ENCODE measurements around the gene ADK.
"Not testable (repeated sequence)": the region's sequence is repeated elsewhere in the genome, so short reads cannot be mapped to it uniquely, and the experiment has no call there.

Gene ADK

GRCh38 chr10:74145133-74145532 lies 5.9 kb upstream of the ADK start:
- DNase-seq (ENCODE audit: low read depth), result peak; percentile 91

- not testable (repeated sequence) for DNase-seq (ENCODE audit: low read depth)
Observed at GRCh38 chr10:74146980-74147379, 4.0 kb upstream of the ADK start.

GRCh38 chr10:74150204-74150989 lies 624 bp upstream of the ADK start, which contains the start of gene AP3M1:
TSS of gene AP3M1 (minus strand) at chr10:74150828. CDS start at chr10:74138379, 12,449 bp downstream.
- DNase-seq (ENCODE audit: low read depth), result no peak

- no peak for DNase-seq (ENCODE audit: low read depth)
Observed at GRCh38 chr10:74151879-74152722, 1.1 kb downstream of the ADK start.

GRCh38 chr10:74153123-74153522 lies 2.1 kb downstream of the ADK start:
- peak; percentile 82 for DNase-seq (ENCODE audit: low read depth)

- DNase-seq (ENCODE audit: low read depth), result no peak
Observed at GRCh38 chr10:74153676-74154075, 2.7 kb downstream of the ADK start.

GRCh38 chr10:74156919-74157289 lies 5.9 kb downstream of the ADK start:
- peak; percentile 76 for DNase-seq (ENCODE audit: low read depth)

- no peak for DNase-seq (ENCODE audit: low read depth)
Observed at GRCh38 chr10:74160013-74160412, 9.0 kb downstream of the ADK start.

GRCh38 chr10:74163319-74164068 lies 12.5 kb downstream of the ADK start:
- DNase-seq (ENCODE audit: low read depth), result no peak

GRCh38 chr10:74164716-74165529 lies 13.9 kb downstream of the ADK start:
- peak; percentile 65 for DNase-seq (ENCODE audit: low read depth)

GRCh38 chr10:74165530-74165901 lies 14.5 kb downstream of the ADK start:
- DNase-seq (ENCODE audit: low read depth), result peak; percentile 67

GRCh38 chr10:74167443-74167842 lies 16.4 kb downstream of the ADK start:
- no peak for DNase-seq (ENCODE audit: low read depth)

- DNase-seq (ENCODE audit: low read depth), result no peak
Observed at GRCh38 chr10:74171625-74172024, 20.6 kb downstream of the ADK start.

- no peak for DNase-seq (ENCODE audit: low read depth)
Observed at GRCh38 chr10:74174521-74174920, 23.5 kb downstream of the ADK start.

GRCh38 chr10:74175510-74176379 lies 24.7 kb downstream of the ADK start:
- no peak for DNase-seq (ENCODE audit: low read depth)

- DNase-seq (ENCODE audit: low read depth), result peak; percentile 92
Observed at GRCh38 chr10:74176380-74177139, 25.5 kb downstream of the ADK start.

- no peak for DNase-seq (ENCODE audit: low read depth)
Observed at GRCh38 chr10:74177140-74177677, 26.2 kb downstream of the ADK start.

- no peak for DNase-seq (ENCODE audit: low read depth)
Observed at GRCh38 chr10:74178042-74178791, 27.2 kb downstream of the ADK start.

Data from iris pigment epithelial cell (primary cell).